Activated B cell treated with CpG ODN at 0.5 μM for 24 hours (primary cell): ENCODE measurements around the gene GAK. TPM values are rescaled to one million over a fixed set of nuclear protein-coding genes. Genes with fewer than 3 reads are reported as not detected.

Source experiments
- ATAC-seq: fragments of 200-7000 bp; cut with Tn5 transposase; one replicate; pipeline ENCODE4 v1.10.0; 2021; ENCODE audit warnings: low read depth, mild to moderate bottlenecking, moderate library complexity
- CTCF ChIA-PET: fragments of 350-600 bp; sonication (Branson Sonifier 250); formaldehyde crosslinking; loops from one replicate; lab custom pipeline; 2021; ENCODE audit warnings: antibody characterized with exemption; lab: Charles Lee
- POLR2A ChIA-PET: fragments of 350-600 bp; sonication (Branson Sonifier 250); formaldehyde crosslinking; loops from one replicate; lab custom pipeline; 2021; ENCODE audit warnings: antibody characterized with exemption; lab: Charles Lee
- DNase-seq: peaks from one replicate; pipeline ENCODE4 v3.0.0; 2022
- H3K27ac Mint-ChIP-seq: one replicate; pipeline ENCODE4 v1.8.0; 2020; ENCODE audit warnings: mixed read lengths
- H3K27me3 Mint-ChIP-seq: one replicate; pipeline ENCODE4 v1.8.0; 2021; ENCODE audit warnings: mixed read lengths
- H3K36me3 Mint-ChIP-seq: one replicate; pipeline ENCODE4 v1.8.0; 2021; ENCODE audit warnings: low read depth, mixed read lengths
- H3K4me1 Mint-ChIP-seq: one replicate; pipeline ENCODE4 v1.8.0; 2021; ENCODE audit warnings: mixed read lengths
- H3K4me3 Mint-ChIP-seq: one replicate; pipeline ENCODE4 v1.8.0; 2020; ENCODE audit warnings: mild to moderate bottlenecking, mixed read lengths
- H3K9me3 Mint-ChIP-seq: one replicate; pipeline ENCODE4 v1.8.0; 2020; ENCODE audit warnings: mixed read lengths
- intact Hi-C: fragments of 100-400 bp; cut with micrococcal nuclease; formaldehyde crosslinking; loops from one replicate; pipeline ENCODE4 v1.15.1; 2024
- total RNA-seq: library from RNA; stranded (reverse); gene quantifications from 2 replicates; pipeline ENCODE4 v1.2.3, GENCODE V29; 2022
- TF ChIP-seq, protein P1 (sequence below): fragments of 200-600 bp; IDR thresholded peaks from one replicate; pipeline ENCODE4 v1.8.0; 2022; ENCODE audit warnings: antibody characterized with exemption, mild to moderate bottlenecking

The GAK gene
- total RNA-seq, 1 donor from 2014 or later: 172 TPM

DNA sequence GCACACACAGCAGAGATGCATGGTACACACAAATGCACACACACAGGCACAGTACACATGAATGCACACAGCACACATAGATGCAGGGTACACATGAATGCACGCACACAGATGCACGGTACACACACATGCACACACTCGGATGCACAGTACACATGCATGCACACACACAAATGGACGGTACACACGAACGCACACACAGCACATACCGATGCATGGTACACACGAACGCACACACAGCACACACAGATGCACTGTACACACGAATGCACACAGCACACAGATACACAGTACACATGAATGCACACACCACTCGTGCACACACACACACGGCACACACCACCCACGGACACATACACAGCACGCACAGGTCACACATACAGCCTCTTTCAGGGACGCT lies 62.3 kb downstream of the GAK start:
- DNase-seq: no peak
- CTCF ChIA-PET: no interaction called here

DNA sequence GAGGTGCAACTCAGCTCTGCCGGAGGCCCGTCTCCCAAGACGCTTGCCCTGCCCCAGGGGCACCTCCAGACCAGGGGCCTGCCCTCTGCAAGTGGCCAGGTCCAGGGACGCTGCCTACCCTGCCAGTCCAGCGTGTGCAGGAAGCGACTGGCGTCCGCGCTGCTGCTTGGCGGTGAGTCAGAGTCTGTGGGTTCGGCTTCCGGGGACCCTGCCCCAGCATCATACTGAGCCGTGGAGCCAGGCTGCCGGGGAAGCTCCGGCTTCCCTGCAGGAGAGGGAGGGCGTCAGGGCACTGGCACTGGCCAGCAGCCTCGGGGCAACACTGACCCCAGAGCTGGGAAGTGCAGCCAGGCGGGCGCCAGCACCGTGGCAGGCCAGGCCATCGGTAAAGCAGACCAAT lies 63.7 kb downstream of the GAK start:
- ATAC-seq (no peak), DNase-seq (no peak)
- Mint-ChIP-seq H3K4me1 (no peaks in the 10 kb centered on the region), H3K9me3 (no peaks in the 10 kb centered on the region), H3K4me3 (no peak overlapping the region), H3K27me3 (no peaks in the 10 kb centered on the region), H3K27ac (no peak overlapping the region), H3K36me3 (peaks cover 73% of the 10 kb centered on the region)
- CTCF ChIA-PET: no interaction called here
- intact Hi-C loops: no loop called here
- POLR2A ChIA-PET: no interaction called here
- TF ChIP-seq, protein P1, sequence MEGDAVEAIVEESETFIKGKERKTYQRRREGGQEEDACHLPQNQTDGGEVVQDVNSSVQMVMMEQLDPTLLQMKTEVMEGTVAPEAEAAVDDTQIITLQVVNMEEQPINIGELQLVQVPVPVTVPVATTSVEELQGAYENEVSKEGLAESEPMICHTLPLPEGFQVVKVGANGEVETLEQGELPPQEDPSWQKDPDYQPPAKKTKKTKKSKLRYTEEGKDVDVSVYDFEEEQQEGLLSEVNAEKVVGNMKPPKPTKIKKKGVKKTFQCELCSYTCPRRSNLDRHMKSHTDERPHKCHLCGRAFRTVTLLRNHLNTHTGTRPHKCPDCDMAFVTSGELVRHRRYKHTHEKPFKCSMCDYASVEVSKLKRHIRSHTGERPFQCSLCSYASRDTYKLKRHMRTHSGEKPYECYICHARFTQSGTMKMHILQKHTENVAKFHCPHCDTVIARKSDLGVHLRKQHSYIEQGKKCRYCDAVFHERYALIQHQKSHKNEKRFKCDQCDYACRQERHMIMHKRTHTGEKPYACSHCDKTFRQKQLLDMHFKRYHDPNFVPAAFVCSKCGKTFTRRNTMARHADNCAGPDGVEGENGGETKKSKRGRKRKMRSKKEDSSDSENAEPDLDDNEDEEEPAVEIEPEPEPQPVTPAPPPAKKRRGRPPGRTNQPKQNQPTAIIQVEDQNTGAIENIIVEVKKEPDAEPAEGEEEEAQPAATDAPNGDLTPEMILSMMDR: no peak

More for the DNA sequence above, 62.3 kb downstream of the GAK start:
- H3K36me3 Mint-ChIP-seq: peaks cover 74% of the 10 kb centered on the region
- no peaks in the 10 kb centered on the region for H3K4me1 Mint-ChIP-seq
- no peak overlapping the region for H3K27ac Mint-ChIP-seq
- no peak overlapping the region for H3K4me3 Mint-ChIP-seq
- H3K27me3 Mint-ChIP-seq: no peaks in the 10 kb centered on the region
- TF ChIP-seq, protein P1: no peak
- POLR2A ChIA-PET: no interaction called here
- intact Hi-C loops: no loop called here
- no peaks in the 10 kb centered on the region for H3K9me3 Mint-ChIP-seq
- no peak for ATAC-seq

DNA sequence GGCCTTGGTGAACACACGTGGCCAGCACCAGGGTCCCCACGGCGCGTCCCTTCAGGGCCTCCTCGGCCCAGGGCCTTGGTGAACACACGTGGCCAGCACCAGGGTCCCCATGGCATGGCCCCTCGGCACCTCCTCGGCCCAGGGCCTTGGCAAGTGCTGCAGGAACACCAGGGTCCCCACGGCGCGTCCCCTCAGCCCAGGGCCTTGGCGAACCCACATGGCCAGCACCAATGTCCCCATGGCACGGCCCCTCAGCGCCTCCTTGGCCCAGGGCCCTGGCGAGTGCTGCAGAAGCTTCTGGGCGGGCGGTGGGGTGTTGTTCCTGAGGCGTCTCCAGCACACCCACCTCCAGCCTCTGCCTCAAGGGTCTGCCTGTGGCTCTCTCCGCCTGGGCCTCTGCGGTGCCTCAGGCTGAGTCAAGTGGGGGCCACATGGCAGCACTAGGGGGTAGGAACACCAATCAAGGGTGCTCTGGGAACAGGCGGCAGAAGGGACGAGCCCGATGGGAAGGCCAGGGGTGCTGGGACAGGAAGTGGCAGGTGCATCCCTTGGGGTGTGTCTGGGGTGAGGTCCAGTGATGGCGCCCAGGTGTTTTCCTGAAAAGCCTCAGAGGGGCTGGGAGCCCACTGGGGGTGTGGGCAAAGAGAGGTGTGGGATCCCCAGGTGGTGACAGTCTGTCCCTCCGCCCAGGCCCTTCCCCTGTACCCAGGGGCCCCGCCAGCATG lies 64.4 kb downstream of the GAK start:
- H3K4me1 Mint-ChIP-seq: no peaks in the 10 kb centered on the region
- intact Hi-C loops: no loop called here
- TF ChIP-seq, protein P1: no peak
- POLR2A ChIA-PET: no interaction called here
- CTCF ChIA-PET: no interaction called here
- H3K36me3 Mint-ChIP-seq: peaks cover 75% of the 10 kb centered on the region
- H3K27ac Mint-ChIP-seq: no peak overlapping the region
- H3K4me3 Mint-ChIP-seq: no peak overlapping the region
- DNase-seq (no peak), ATAC-seq (no peak)
- H3K27me3 Mint-ChIP-seq: no peaks in the 10 kb centered on the region
- no peaks in the 10 kb centered on the region for H3K9me3 Mint-ChIP-seq

DNA sequence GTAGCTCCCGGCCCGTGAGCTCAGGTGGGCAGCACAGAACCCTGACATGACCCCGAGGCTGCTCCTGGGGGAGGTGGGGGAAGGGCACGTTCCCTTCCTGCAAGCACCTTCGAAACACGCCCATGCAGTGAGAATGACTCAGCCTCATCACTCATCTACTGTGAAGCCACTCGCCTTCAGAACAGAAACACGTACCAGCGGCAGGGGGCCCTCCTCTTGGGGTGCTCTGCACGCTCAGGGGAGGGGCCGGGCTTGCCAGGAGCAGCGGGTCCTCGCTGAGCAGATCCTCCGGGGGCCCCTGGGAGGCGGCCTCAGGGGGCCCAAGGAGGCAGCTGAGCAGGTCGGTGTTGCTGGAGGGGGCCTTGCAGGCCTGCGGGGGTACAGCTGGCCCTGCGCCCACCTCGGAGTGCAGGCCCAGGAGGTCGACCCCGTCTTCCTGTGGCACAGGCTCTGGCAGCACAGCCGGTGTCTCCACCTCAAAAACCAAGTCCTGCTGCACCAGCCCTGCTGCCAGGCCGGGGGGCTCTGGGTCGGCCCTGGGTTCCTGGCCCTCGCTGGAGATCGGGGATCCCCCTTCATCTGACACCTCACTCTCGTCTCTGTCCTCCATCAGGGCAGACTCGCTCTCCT lies 65.2 kb downstream of the GAK start:
- no peak overlapping the region for H3K27ac Mint-ChIP-seq
- ChIA-PET POLR2A (no interaction called here), CTCF (no interaction called here)
- ATAC-seq (no peak), DNase-seq (no peak)
- no peak overlapping the region for H3K4me3 Mint-ChIP-seq
- H3K4me1 Mint-ChIP-seq: no peaks in the 10 kb centered on the region
- peaks cover 78% of the 10 kb centered on the region for H3K36me3 Mint-ChIP-seq
- intact Hi-C loops: no loop called here
- H3K27me3 Mint-ChIP-seq: no peaks in the 10 kb centered on the region
- TF ChIP-seq, protein P1: no peak
- no peaks in the 10 kb centered on the region for H3K9me3 Mint-ChIP-seq

DNA sequence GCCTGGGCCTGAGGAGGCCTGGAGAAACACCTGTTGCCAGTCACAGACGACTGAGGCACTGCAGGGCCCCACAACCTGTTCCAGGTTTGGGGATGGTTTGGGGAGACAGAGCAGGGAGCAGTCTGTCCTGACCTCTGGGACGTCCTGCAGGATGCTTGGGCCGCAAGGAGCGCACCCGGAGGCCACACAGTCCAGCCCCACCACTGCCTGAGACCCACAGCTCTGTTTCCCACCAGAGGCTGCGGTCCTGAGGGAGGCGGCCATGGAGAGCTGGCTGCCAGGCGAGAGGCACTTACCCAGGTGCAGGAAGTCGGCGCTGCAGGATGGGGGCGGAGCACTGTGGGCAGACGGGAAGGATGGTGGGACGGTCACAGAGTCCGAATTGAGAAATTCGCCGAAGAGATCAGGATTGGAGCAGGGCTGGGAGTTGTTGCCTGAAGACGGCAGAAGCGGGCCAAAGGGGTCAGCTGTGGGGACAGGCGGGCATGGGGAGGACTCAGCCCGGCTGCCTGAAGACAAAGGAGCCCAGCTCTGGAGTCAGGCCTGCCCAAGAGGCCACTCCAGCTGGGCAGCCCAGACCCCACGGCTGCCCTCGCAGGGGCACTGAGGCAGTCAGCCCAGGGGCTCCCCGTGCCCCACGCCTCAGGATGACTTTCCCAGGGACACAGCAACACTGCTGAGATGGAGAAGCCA lies 65.9 kb downstream of the GAK start:
- H3K4me3 Mint-ChIP-seq: no peak overlapping the region
- no peaks in the 10 kb centered on the region for H3K9me3 Mint-ChIP-seq
- POLR2A ChIA-PET: no interaction called here
- intact Hi-C loops: no loop called here
- no peaks in the 10 kb centered on the region for H3K4me1 Mint-ChIP-seq
- peaks cover 80% of the 10 kb centered on the region for H3K36me3 Mint-ChIP-seq
- ATAC-seq: no peak
- no peak for DNase-seq
- TF ChIP-seq, protein P1: no peak
- CTCF ChIA-PET: no interaction called here
- no peak overlapping the region for H3K27ac Mint-ChIP-seq
- H3K27me3 Mint-ChIP-seq: no peaks in the 10 kb centered on the region
